Measurements from ENCODE around the gene ACTR1B. TPM values are rescaled to one million over a fixed set of nuclear protein-coding genes. Genes with fewer than 3 reads are reported as not detected.
"Not testable (repeated sequence)": the region's sequence is repeated elsewhere in the genome, so short reads cannot be mapped to it uniquely, and the experiment has no call there.

ACTR1B gene
- total and polyA plus RNA-seq, 2 donors (not counting 3 experiments of a cell fraction or from before 2014, with no cell fraction given) = 49.8 to 60.9 TPM

GRCh38 chr2:97625354-97626048, 38.3 kb downstream of the ACTR1B start:
- FAIRE-seq; H3K27ac ChIP-seq (ENCODE audit: insufficient read depth, low read depth, low read length); DNase-seq (ENCODE audit: low read depth, low spot score); H3K4me1 ChIP-seq (ENCODE audit: control insufficient read depth, extremely low read depth, insufficient read depth, low read length); H3K4me2 ChIP-seq (ENCODE audit: insufficient read depth, low read length); H3K79me2 ChIP-seq (ENCODE audit: control insufficient read depth, insufficient read depth, low read length); intact Hi-C loops (cut with micrococcal nuclease); dilution Hi-C loops (cut with MboI; ENCODE audit: extremely low pct_ligation_motif_present, low sequenced_read_pairs); H3K9me1 ChIP-seq (replicated peaks; ENCODE audit: control insufficient read depth, extremely low read depth, insufficient read depth, low read length); BruUV-seq (replicated peaks); H4K20me1 ChIP-seq (replicated peaks; ENCODE audit: control insufficient read depth, extremely low read depth, insufficient read depth, low read length); H3K9ac ChIP-seq (replicated peaks; ENCODE audit: extremely low read depth, insufficient read depth, low read length); CTCF ChIA-PET; H3K27me3 ChIP-seq (ENCODE audit: control insufficient read depth in 2 of 2, insufficient read depth in 2 of 2, low read length in 2 of 2); H3K4me3 ChIP-seq (replicated peaks in 1 of 3; ENCODE audit: insufficient read depth in 1 of 3, low read depth in 1 of 3, low read length in 3 of 3); H3K36me3 ChIP-seq (ENCODE audit: control insufficient read depth in 2 of 2, extremely low read depth in 1 of 2, insufficient read depth in 2 of 2, low read length in 2 of 2); H2AFZ ChIP-seq (ENCODE audit: low read depth, low read length); POLR2A ChIA-PET; H3K9me3 ChIP-seq (replicated peaks; ENCODE audit: control insufficient read depth, insufficient read depth, low read length): not testable (repeated sequence)

- H3K4me1 ChIP-seq (ENCODE audit: control insufficient read depth, extremely low read depth, insufficient read depth, low read length); H3K79me2 ChIP-seq (ENCODE audit: control insufficient read depth, insufficient read depth, low read length); FAIRE-seq; CTCF ChIA-PET; H3K9ac ChIP-seq (replicated peaks; ENCODE audit: extremely low read depth, insufficient read depth, low read length); H3K9me1 ChIP-seq (replicated peaks; ENCODE audit: control insufficient read depth, extremely low read depth, insufficient read depth, low read length); H3K9me3 ChIP-seq (replicated peaks; ENCODE audit: control insufficient read depth, insufficient read depth, low read length); intact Hi-C loops (cut with micrococcal nuclease); H3K4me3 ChIP-seq (replicated peaks in 1 of 3; ENCODE audit: insufficient read depth in 1 of 3, low read depth in 1 of 3, low read length in 3 of 3); H3K4me2 ChIP-seq (ENCODE audit: insufficient read depth, low read length); H3K36me3 ChIP-seq (ENCODE audit: control insufficient read depth in 2 of 2, extremely low read depth in 1 of 2, insufficient read depth in 2 of 2, low read length in 2 of 2); H3K27me3 ChIP-seq (ENCODE audit: control insufficient read depth in 2 of 2, insufficient read depth in 2 of 2, low read length in 2 of 2); dilution Hi-C loops (cut with MboI; ENCODE audit: extremely low pct_ligation_motif_present, low sequenced_read_pairs); H2AFZ ChIP-seq (ENCODE audit: low read depth, low read length); H3K27ac ChIP-seq (ENCODE audit: insufficient read depth, low read depth, low read length); DNase-seq (ENCODE audit: low read depth, low spot score); POLR2A ChIA-PET; BruUV-seq (replicated peaks); H4K20me1 ChIP-seq (replicated peaks; ENCODE audit: control insufficient read depth, extremely low read depth, insufficient read depth, low read length): not testable (repeated sequence)
Observed at GRCh38 chr2:97622976-97623375, 40.9 kb downstream of the ACTR1B start.

GRCh38 chr2:97620492-97620891, 43.4 kb downstream of the ACTR1B start:
- H3K27ac ChIP-seq (ENCODE audit: insufficient read depth, low read depth, low read length); H3K79me2 ChIP-seq (ENCODE audit: control insufficient read depth, insufficient read depth, low read length); H3K4me3 ChIP-seq (replicated peaks in 1 of 3; ENCODE audit: insufficient read depth in 1 of 3, low read depth in 1 of 3, low read length in 3 of 3); H3K27me3 ChIP-seq (ENCODE audit: control insufficient read depth in 2 of 2, insufficient read depth in 2 of 2, low read length in 2 of 2); H3K4me2 ChIP-seq (ENCODE audit: insufficient read depth, low read length); H3K9me1 ChIP-seq (replicated peaks; ENCODE audit: control insufficient read depth, extremely low read depth, insufficient read depth, low read length); BruUV-seq (replicated peaks); H3K36me3 ChIP-seq (ENCODE audit: control insufficient read depth in 2 of 2, extremely low read depth in 1 of 2, insufficient read depth in 2 of 2, low read length in 2 of 2); H3K9me3 ChIP-seq (replicated peaks; ENCODE audit: control insufficient read depth, insufficient read depth, low read length); H3K4me1 ChIP-seq (ENCODE audit: control insufficient read depth, extremely low read depth, insufficient read depth, low read length); DNase-seq (ENCODE audit: low read depth, low spot score); H4K20me1 ChIP-seq (replicated peaks; ENCODE audit: control insufficient read depth, extremely low read depth, insufficient read depth, low read length); dilution Hi-C loops (cut with MboI; ENCODE audit: extremely low pct_ligation_motif_present, low sequenced_read_pairs); CTCF ChIA-PET; POLR2A ChIA-PET; intact Hi-C loops (cut with micrococcal nuclease); H3K9ac ChIP-seq (replicated peaks; ENCODE audit: extremely low read depth, insufficient read depth, low read length); H2AFZ ChIP-seq (ENCODE audit: low read depth, low read length): not testable (repeated sequence)
- FAIRE-seq = peak; percentile 53

GRCh38 chr2:97618939-97619827, 44.7 kb downstream of the ACTR1B start:
- H4K20me1 ChIP-seq (replicated peaks; ENCODE audit: control insufficient read depth, extremely low read depth, insufficient read depth, low read length); H3K9ac ChIP-seq (replicated peaks; ENCODE audit: extremely low read depth, insufficient read depth, low read length); BruUV-seq (replicated peaks); H3K36me3 ChIP-seq (ENCODE audit: control insufficient read depth in 2 of 2, extremely low read depth in 1 of 2, insufficient read depth in 2 of 2, low read length in 2 of 2); CTCF ChIA-PET; H3K9me3 ChIP-seq (replicated peaks; ENCODE audit: control insufficient read depth, insufficient read depth, low read length); POLR2A ChIA-PET; H3K4me2 ChIP-seq (ENCODE audit: insufficient read depth, low read length); H3K4me3 ChIP-seq (replicated peaks in 1 of 3; ENCODE audit: insufficient read depth in 1 of 3, low read depth in 1 of 3, low read length in 3 of 3); dilution Hi-C loops (cut with MboI; ENCODE audit: extremely low pct_ligation_motif_present, low sequenced_read_pairs); intact Hi-C loops (cut with micrococcal nuclease); H3K79me2 ChIP-seq (ENCODE audit: control insufficient read depth, insufficient read depth, low read length); H2AFZ ChIP-seq (ENCODE audit: low read depth, low read length); H3K4me1 ChIP-seq (ENCODE audit: control insufficient read depth, extremely low read depth, insufficient read depth, low read length); H3K9me1 ChIP-seq (replicated peaks; ENCODE audit: control insufficient read depth, extremely low read depth, insufficient read depth, low read length); DNase-seq (ENCODE audit: low read depth, low spot score); H3K27ac ChIP-seq (ENCODE audit: insufficient read depth, low read depth, low read length); H3K27me3 ChIP-seq (ENCODE audit: control insufficient read depth in 2 of 2, insufficient read depth in 2 of 2, low read length in 2 of 2): not testable (repeated sequence)
- peak; percentile 65 for FAIRE-seq
